GM12864 (cell line): ENCODE results near the gene CGB1.

Experiments
- DNase-seq: peaks from one replicate; pipeline ENCODE4 v3.0.0-alpha.2; 2011; ENCODE audit warnings: low read depth
- H3K4me3 ChIP-seq: 2 replicates; pipeline ENCODE4 v1.5.1; 2011; ENCODE audit warnings: mild to moderate bottlenecking, low read depth, low read length, control low read depth
- TF ChIP-seq, protein P1 (sequence below): IDR thresholded peaks from 2 replicates; pipeline ENCODE4 v1.5.1; 2011; ENCODE audit warnings: low read depth, mild to moderate bottlenecking, moderate library complexity, low read length, control low read depth, inconsistent platforms; ENCODE audit errors: missing control alignments

Gene CGB1

DNA sequence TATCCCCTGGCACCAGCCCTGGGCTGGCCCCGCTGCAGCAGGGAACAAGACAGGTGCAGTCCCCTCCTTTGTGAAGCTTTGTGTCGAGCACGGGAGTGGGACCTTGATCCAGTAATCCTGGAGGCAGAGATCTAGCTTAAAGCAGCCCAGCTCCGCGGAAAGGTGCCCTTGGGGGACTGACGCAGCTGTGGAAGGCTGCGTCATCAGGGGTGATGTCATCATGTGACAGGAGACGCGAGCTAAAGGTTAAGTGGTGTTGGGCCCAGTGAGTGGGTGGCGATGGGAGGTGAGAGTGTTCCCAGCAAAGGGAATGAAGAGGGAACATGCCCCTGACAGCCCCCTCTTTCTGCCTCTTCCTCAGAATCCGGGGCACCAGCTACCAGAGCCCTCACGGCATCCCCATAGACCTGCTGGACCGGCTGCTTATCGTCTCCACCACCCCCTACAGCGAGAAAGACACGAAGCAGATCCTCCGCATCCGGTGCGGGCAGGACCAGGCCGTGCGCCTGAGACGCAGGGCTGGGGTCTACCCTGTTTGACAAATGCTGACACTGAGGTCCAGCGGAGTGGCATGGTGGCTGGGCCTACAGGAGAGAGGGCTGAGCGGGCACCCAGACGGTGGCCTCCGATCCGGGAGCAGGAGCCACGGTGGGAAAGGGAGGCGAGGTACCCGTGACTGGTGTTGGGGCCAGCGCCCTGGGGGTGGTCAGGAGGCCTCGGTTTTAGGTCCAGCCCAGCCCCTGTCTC is 22.4 kb downstream of the CGB1 start:
- TF ChIP-seq, protein P1, sequence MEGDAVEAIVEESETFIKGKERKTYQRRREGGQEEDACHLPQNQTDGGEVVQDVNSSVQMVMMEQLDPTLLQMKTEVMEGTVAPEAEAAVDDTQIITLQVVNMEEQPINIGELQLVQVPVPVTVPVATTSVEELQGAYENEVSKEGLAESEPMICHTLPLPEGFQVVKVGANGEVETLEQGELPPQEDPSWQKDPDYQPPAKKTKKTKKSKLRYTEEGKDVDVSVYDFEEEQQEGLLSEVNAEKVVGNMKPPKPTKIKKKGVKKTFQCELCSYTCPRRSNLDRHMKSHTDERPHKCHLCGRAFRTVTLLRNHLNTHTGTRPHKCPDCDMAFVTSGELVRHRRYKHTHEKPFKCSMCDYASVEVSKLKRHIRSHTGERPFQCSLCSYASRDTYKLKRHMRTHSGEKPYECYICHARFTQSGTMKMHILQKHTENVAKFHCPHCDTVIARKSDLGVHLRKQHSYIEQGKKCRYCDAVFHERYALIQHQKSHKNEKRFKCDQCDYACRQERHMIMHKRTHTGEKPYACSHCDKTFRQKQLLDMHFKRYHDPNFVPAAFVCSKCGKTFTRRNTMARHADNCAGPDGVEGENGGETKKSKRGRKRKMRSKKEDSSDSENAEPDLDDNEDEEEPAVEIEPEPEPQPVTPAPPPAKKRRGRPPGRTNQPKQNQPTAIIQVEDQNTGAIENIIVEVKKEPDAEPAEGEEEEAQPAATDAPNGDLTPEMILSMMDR: no peak
- no peak for DNase-seq
- no peak overlapping the region for H3K4me3 ChIP-seq

DNA sequence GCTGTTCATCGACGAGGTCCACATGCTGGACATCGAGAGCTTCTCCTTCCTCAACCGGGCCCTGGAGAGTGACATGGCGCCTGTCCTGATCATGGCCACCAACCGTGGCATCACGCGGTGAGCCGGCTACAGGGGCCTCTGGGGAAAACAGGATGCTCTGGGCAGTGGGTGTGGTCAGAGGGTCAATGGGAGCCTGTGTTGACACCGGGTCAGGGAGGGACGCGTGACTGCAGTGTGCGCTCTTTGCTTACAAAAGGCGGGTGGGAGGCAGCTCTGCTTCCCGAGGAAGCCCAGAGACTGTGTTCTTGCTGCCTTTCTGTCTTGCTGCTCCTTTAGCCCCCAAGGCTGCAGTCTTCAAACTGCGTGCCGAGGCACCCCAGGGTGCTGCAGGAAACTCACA is 25.5 kb downstream of the CGB1 start:
- TF ChIP-seq, protein P1: no peak
- DNase-seq: no peak
- H3K4me3 ChIP-seq: no peak overlapping the region

DNA sequence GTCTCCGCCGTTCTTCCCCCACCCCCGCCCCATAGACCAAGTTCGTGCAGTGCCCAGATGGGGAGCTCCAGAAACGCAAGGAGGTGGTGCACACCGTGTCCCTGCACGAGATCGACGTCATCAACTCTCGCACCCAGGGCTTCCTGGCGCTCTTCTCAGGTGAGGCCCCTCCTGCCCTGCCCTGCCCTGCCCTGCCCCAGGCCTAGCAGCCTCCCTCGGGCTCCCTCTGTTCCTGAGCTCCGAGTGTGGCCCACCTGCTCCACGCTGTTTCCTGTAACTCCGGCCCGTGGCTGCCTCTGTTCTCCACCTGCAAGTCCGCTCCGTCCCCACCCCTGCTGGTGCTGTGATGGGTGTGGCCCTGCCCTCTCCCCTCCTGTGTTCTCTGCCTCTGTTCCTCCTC is 26.2 kb downstream of the CGB1 start:
- H3K4me3 ChIP-seq: no peak overlapping the region
- TF ChIP-seq, protein P1: no peak
- no peak for DNase-seq

DNA sequence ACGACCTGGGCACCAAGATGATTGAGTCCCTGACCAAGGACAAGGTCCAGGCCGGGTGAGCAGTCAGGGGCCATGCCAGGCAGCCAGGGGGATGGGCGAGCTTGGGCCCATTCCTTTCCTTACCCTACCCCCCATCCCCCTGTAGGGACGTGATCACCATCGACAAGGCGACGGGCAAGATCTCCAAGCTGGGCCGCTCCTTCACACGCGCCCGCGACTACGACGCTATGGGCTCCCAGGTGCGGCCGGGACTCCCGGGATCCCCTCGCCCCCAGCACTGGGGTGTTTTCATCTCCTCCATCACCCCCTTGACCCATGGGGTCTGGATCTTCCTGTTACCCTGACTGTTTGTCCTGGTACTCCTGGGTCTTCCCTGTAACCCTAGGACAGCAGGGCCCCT is 26.9 kb downstream of the CGB1 start:
- TF ChIP-seq, protein P1: no peak
- no peak overlapping the region for H3K4me3 ChIP-seq
- no peak for DNase-seq

DNA sequence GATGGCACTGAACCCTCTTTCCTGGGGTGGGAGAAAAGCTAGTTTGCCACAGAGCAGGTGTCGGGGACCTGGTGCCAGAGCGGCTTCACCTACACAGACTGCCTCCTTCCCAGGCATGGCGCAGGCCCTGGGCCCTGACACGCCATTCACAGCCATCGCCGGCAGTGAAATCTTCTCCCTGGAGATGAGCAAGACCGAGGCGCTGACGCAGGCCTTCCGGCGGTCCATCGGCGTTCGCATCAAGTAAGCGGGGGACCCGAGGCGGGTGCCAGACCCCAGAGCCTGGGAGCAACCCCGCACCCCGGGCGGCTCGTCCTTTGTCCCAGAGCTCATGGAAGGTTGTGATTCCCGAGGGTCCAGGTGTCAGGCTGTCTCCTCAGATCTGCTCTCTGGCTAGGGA is 29.8 kb downstream of the CGB1 start:
- H3K4me3 ChIP-seq: no peak overlapping the region
- TF ChIP-seq, protein P1: no peak
- no peak for DNase-seq

DNA sequence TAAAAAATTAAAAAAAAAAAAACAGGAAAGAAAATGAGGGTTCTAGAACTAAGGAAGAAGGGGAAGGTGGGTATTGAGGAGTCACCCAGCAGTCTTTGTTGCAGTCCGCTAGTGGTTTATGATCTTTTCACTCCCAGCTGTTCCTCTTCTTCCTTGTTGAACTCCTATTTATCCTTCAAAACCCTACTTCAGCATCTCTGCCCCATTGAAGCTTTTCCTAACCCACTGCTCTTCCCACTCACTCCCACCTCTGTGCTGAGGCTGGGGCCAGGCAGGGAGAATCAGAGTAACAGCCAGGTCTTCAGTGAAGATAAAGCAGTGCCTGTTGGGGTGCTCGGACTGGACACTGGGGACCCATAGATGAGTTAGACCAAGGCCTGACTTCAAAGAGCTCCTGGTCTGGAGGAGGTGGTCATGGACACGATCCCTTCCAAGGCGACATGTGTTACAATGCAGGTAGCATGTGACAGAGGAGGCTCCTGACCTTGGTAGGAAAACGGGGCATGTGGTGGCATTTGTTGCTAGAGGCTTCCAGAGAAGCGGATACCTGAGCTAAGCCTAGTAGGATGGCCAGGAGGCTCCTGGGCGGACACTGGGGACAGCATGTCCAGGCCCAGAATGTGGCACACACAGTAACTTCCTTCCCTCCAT is 31.6 kb downstream of the CGB1 start:
- DNase-seq: no peak
- H3K4me3 ChIP-seq: no peak overlapping the region
- TF ChIP-seq, protein P1: no peak

DNA sequence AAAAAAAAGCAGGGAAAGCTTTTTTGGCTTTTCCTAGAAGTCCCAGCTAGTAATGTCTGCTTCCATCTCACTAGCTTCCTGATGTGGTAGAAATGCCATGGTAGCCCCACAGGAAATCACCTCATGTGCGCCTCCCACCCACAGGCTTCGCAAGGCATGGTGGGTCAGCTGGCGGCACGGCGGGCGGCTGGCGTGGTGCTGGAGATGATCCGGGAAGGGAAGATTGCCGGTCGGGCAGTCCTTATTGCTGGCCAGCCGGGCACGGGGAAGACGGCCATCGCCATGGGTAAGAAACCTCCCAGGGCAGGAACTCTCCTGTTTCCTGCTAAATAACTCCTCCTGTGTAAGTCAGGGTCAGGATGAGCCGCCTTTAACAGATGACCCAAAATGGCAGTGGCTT is 32.6 kb downstream of the CGB1 start:
- no peak for DNase-seq
- H3K4me3 ChIP-seq: no peak overlapping the region
- TF ChIP-seq, protein P1: no peak
